Trophoblast cell (in vitro differentiated cells and primary cell): ENCODE data around the gene TNNI3K.

Experiments used
- DNase-seq, 2 donors: peaks; one replicate each; pipeline ENCODE4 v3.0.0-alpha.2; 2016
- H2AFZ ChIP-seq: 2 replicates; pipeline ENCODE4 v1.6.1; 2013; ENCODE audit warnings: low read length, moderate library complexity, mild to moderate bottlenecking; ENCODE audit not compliant: insufficient read depth, poor library complexity
- H2AK5ac ChIP-seq: 2 replicates; pipeline ENCODE4 v1.6.1; 2013; ENCODE audit warnings: mild to moderate bottlenecking, low read length
- H2BK120ac ChIP-seq: 2 replicates; pipeline ENCODE4 v1.6.1; 2013; ENCODE audit warnings: low read length, mild to moderate bottlenecking, moderate library complexity; ENCODE audit not compliant: insufficient read depth, poor library complexity
- H2BK12ac ChIP-seq: 2 replicates; pipeline ENCODE4 v1.6.1; 2013; ENCODE audit warnings: mild to moderate bottlenecking, low read length, moderate library complexity
- H2BK5ac ChIP-seq: 2 replicates; pipeline ENCODE4 v1.6.1; 2013; ENCODE audit warnings: low read length, low read depth, moderate library complexity, mild to moderate bottlenecking; ENCODE audit not compliant: poor library complexity
- H3K14ac ChIP-seq: 2 replicates; pipeline ENCODE4 v1.6.1; 2013; ENCODE audit warnings: mild to moderate bottlenecking, low read length
- H3K18ac ChIP-seq: 2 replicates; pipeline ENCODE4 v1.6.1; 2013; ENCODE audit warnings: mild to moderate bottlenecking, low read length
- H3K23ac ChIP-seq: 2 replicates; pipeline ENCODE4 v1.6.1; 2013; ENCODE audit warnings: low read length
- H3K27ac ChIP-seq: 2 replicates; pipeline ENCODE4 v1.5.1; 2013; ENCODE audit warnings: low read depth, mild to moderate bottlenecking, inconsistent platforms, low read length, moderate library complexity
- H3K27me3 ChIP-seq: 2 replicates; pipeline ENCODE4 v1.6.1; 2013; ENCODE audit warnings: inconsistent platforms, mild to moderate bottlenecking, low read length, moderate library complexity; ENCODE audit not compliant: insufficient read depth
- H3K36me3 ChIP-seq, 2 experiments: 1 replicate in 1 of 2; 2 replicates in 1 of 2; pipeline ENCODE4 v1.6.1; 2013; ENCODE audit warnings: low read length in 2 of 2, mild to moderate bottlenecking in 2 of 2, moderate library complexity in 1 of 2; ENCODE audit not compliant: insufficient read depth in 2 of 2, control insufficient read depth in 1 of 2
- H3K4ac ChIP-seq: 2 replicates; pipeline ENCODE4 v1.6.1; 2013; ENCODE audit warnings: low read depth, mild to moderate bottlenecking, low read length, moderate library complexity
- H3K4me1 ChIP-seq, 2 experiments: 1 replicate in 1 of 2; 2 replicates in 1 of 2; pipeline ENCODE4 v1.6.1; 2013; ENCODE audit warnings: low read length in 2 of 2, mild to moderate bottlenecking in 2 of 2, moderate library complexity in 1 of 2; ENCODE audit not compliant: insufficient read depth in 2 of 2, control insufficient read depth in 1 of 2
- H3K4me2 ChIP-seq: 2 replicates; pipeline ENCODE4 v1.6.1; 2013; ENCODE audit warnings: inconsistent platforms, mild to moderate bottlenecking, low read length, moderate library complexity
- H3K4me3 ChIP-seq: 2 replicates; pipeline ENCODE4 v1.5.1; 2013; ENCODE audit warnings: mild to moderate bottlenecking, low read depth, low read length, inconsistent platforms
- H3K79me1 ChIP-seq: one replicate; pipeline ENCODE4 v1.6.1; 2013; ENCODE audit warnings: low read length
- H3K79me2 ChIP-seq: 2 replicates; pipeline ENCODE4 v1.6.1; 2013; ENCODE audit warnings: low read length, mild to moderate bottlenecking; ENCODE audit not compliant: control insufficient read depth, insufficient read depth, poor library complexity
- H3K9ac ChIP-seq: 2 replicates; pipeline ENCODE4 v1.6.1; 2013; ENCODE audit warnings: mild to moderate bottlenecking, low read length
- H3K9me3 ChIP-seq: 2 replicates; pipeline ENCODE4 v1.6.1; 2013; ENCODE audit warnings: low read depth, mild to moderate bottlenecking, control low read depth, inconsistent platforms, low read length; ENCODE audit not compliant: insufficient read depth
- H4K12ac ChIP-seq: 2 replicates; pipeline ENCODE4 v1.6.1; 2013; ENCODE audit warnings: low read depth, mild to moderate bottlenecking, low read length, moderate library complexity
- H4K8ac ChIP-seq: 2 replicates; pipeline ENCODE4 v1.6.1; 2013; ENCODE audit warnings: low read depth, mild to moderate bottlenecking, low read length, moderate library complexity
- H4K91ac ChIP-seq: one replicate; pipeline ENCODE4 v1.6.1; 2013; ENCODE audit warnings: low read depth, mild to moderate bottlenecking, low read length, moderate library complexity
- WGBS: extraction: QIAGEN DNeasy Blood & Tissue Kit; methylation state at CpG from one replicate; pipeline ENCODE4 v1.1.7; 2013; ENCODE audit warnings: missing lambda C conversion rate; ENCODE audit not compliant: insufficient read length, insufficient coverage; ENCODE audit errors: extremely low coverage; 5-methylcytosine and 5-hydroxymethylcytosine counted together

TNNI3K gene

DNA sequence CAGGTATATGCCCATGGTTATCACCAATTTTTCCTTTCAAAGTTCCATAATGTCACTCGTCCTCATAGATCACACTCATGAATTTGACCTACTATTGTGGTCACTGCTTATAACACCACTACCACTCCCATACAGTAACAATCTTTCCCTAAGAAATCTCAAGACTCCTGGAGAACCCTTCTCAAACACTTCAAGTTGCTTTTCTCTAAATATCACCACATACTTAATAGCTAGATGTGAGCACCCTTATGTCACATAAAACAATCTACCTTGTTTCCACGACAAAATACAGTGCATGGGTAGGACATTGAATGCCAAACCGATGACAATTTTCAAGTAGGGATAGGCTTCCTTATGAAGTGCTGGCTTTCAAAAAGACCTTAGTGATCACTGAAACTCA lies 172.7 kb downstream of the TNNI3K start:
- Histone ChIP-seq H3K23ac (no peak overlapping the region), H4K12ac (no peak overlapping the region), H3K4me3 (no peak overlapping the region), H2BK12ac (no peak overlapping the region), H3K9ac (no peak overlapping the region), H4K91ac (no peak overlapping the region), H2AK5ac (no peak overlapping the region), H3K27ac (no peak overlapping the region), H3K9me3 (no peaks in the 10 kb centered on the region), H3K36me3 (no peaks in the 10 kb centered on the region), H3K4me1 (no peaks in the 10 kb centered on the region), H3K27me3 (no peaks in the 10 kb centered on the region), H4K8ac (no peak overlapping the region), H3K4ac (no peak overlapping the region), H3K14ac (no peak overlapping the region), H3K79me2 (no peaks in the 10 kb centered on the region), H2BK120ac (no peak overlapping the region), H3K79me1 (no peaks in the 10 kb centered on the region), H3K18ac (no peak overlapping the region), H2BK5ac (no peak overlapping the region), H2AFZ (no peak overlapping the region), H3K4me2 (no peak overlapping the region)
- no CpG with 5 or more reads among the region's 3 CpGs for WGBS
- no peak for DNase-seq

- Histone ChIP-seq H3K27me3 (no peaks in the 10 kb centered on the region), H4K12ac (no peak overlapping the region), H3K4me3 (no peak overlapping the region), H2BK12ac (no peak overlapping the region), H3K79me2 (no peaks in the 10 kb centered on the region), H3K9me3 (no peaks in the 10 kb centered on the region), H2BK120ac (no peak overlapping the region), H3K4me1 (peaks cover 0 to 3% of the 10 kb centered on the region in 2 experiments), H3K79me1 (no peaks in the 10 kb centered on the region), H3K4me2 (no peak overlapping the region), H2BK5ac (no peak overlapping the region), H2AK5ac (no peak overlapping the region), H3K18ac (no peak overlapping the region), H2AFZ (no peak overlapping the region), H3K23ac (no peak overlapping the region), H3K36me3 (no peaks in the 10 kb centered on the region), H3K27ac (no peak overlapping the region), H4K8ac (no peak overlapping the region), H3K9ac (no peak overlapping the region), H3K4ac (no peak overlapping the region), H3K14ac (no peak overlapping the region), H4K91ac (no peak overlapping the region)
- DNase-seq = no peak
- no CpG with 5 or more reads among the region's 3 CpGs for WGBS
Measured at GRCh38 chr1:74412244-74412643, 177.1 kb downstream of the TNNI3K start.

- H2BK5ac ChIP-seq = no peak overlapping the region
- no CpG with 5 or more reads among the region's 5 CpGs for WGBS
- no peak for DNase-seq
- no peak overlapping the region for H3K9ac ChIP-seq
- no peak overlapping the region for H4K91ac ChIP-seq
- no peak overlapping the region for H3K27ac ChIP-seq
- H3K18ac ChIP-seq = no peak overlapping the region
- H2BK120ac ChIP-seq = no peak overlapping the region
- H3K14ac ChIP-seq = no peak overlapping the region
- H3K79me1 ChIP-seq = no peaks in the 10 kb centered on the region
- H3K4me2 ChIP-seq = no peak overlapping the region
- H4K12ac ChIP-seq = no peak overlapping the region
- H3K27me3 ChIP-seq = no peaks in the 10 kb centered on the region
- H4K8ac ChIP-seq = no peak overlapping the region
- H3K9me3 ChIP-seq = no peaks in the 10 kb centered on the region
- H2AK5ac ChIP-seq = no peak overlapping the region
- H3K79me2 ChIP-seq = no peaks in the 10 kb centered on the region
- no peak overlapping the region for H3K23ac ChIP-seq
- H3K4me1 ChIP-seq = peaks cover 0 to 3% of the 10 kb centered on the region in 2 experiments
- peak overlapping the region; percentile 71 for H2BK12ac ChIP-seq
- no peak overlapping the region for H3K4me3 ChIP-seq
- H3K4ac ChIP-seq = no peak overlapping the region
- H3K36me3 ChIP-seq = no peaks in the 10 kb centered on the region
- no peak overlapping the region for H2AFZ ChIP-seq
Measured at GRCh38 chr1:74415935-74416334, 180.7 kb downstream of the TNNI3K start.

- DNase-seq = no peak
- H3K9me3 ChIP-seq = no peaks in the 10 kb centered on the region
- peaks cover 0 to 3% of the 10 kb centered on the region in 2 experiments for H3K4me1 ChIP-seq
- no peak overlapping the region for H2BK5ac ChIP-seq
- no peaks in the 10 kb centered on the region for H3K36me3 ChIP-seq
- H2BK120ac ChIP-seq = no peak overlapping the region
- H4K91ac ChIP-seq = no peak overlapping the region
- H3K4ac ChIP-seq = no peak overlapping the region
- no peak overlapping the region for H2BK12ac ChIP-seq
- H3K79me2 ChIP-seq = no peaks in the 10 kb centered on the region
- no peak overlapping the region for H3K14ac ChIP-seq
- no peak overlapping the region for H4K12ac ChIP-seq
- no peak overlapping the region for H3K4me2 ChIP-seq
- no peaks in the 10 kb centered on the region for H3K79me1 ChIP-seq
- no peak overlapping the region for H2AFZ ChIP-seq
- no peak overlapping the region for H4K8ac ChIP-seq
- no peak overlapping the region for H3K4me3 ChIP-seq
- no peak overlapping the region for H3K18ac ChIP-seq
- no peak overlapping the region for H3K9ac ChIP-seq
- H3K23ac ChIP-seq = no peak overlapping the region
- no peak overlapping the region for H3K27ac ChIP-seq
- H3K27me3 ChIP-seq = no peaks in the 10 kb centered on the region
- no peak overlapping the region for H2AK5ac ChIP-seq
Measured at GRCh38 chr1:74419611-74420010, 184.4 kb downstream of the TNNI3K start.
